MM.1S (cell line): ENCODE results near the gene KRAS.

Experiments
- EZH2 ChIP-seq: fragments of 300-600 bp; sonication (generic); optimal IDR thresholded peaks from 2 replicates; pipeline ENCODE3; 2017; ENCODE audit warnings: low read depth, mild to moderate bottlenecking, antibody characterized with exemption, low read length, mixed read lengths
- TF ChIP-seq, protein P1 (sequence below): fragments of 300-600 bp; sonication (generic); IDR thresholded peaks from 2 replicates; pipeline ENCODE4 v1.5.1; 2016; ENCODE audit warnings: antibody characterized with exemption, low read length, mixed read lengths

DNA sequence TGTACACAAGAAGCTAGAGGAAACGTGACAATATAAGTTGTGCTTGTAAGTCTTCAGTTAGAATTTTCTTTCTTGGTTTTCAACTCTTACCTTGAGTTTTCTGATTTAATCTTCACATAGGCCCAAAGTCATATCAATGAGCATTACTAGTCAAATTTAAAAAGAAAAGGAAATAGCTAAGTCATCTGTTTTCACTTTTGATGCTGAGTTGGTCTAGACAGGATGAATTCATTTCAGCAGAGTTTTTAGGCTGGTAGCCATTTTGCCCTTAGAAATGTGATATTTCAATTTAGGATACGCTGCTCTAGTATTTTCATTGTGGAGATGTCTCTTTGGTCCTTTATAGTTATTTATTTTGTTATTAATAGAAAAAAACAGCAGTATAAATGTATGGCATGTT, 44.6 kb upstream of the KRAS start:
- no peak for TF ChIP-seq EZH2
- TF ChIP-seq, protein P1, sequence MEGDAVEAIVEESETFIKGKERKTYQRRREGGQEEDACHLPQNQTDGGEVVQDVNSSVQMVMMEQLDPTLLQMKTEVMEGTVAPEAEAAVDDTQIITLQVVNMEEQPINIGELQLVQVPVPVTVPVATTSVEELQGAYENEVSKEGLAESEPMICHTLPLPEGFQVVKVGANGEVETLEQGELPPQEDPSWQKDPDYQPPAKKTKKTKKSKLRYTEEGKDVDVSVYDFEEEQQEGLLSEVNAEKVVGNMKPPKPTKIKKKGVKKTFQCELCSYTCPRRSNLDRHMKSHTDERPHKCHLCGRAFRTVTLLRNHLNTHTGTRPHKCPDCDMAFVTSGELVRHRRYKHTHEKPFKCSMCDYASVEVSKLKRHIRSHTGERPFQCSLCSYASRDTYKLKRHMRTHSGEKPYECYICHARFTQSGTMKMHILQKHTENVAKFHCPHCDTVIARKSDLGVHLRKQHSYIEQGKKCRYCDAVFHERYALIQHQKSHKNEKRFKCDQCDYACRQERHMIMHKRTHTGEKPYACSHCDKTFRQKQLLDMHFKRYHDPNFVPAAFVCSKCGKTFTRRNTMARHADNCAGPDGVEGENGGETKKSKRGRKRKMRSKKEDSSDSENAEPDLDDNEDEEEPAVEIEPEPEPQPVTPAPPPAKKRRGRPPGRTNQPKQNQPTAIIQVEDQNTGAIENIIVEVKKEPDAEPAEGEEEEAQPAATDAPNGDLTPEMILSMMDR = no peak
